Loucy (cell line): ENCODE measurements around the gene PCA3.

Experiments
- H2AFZ ChIP-seq: fragments of 200-600 bp; sonication (generic); 2 replicates; pipeline ENCODE4 v1.6.0; 2016; ENCODE audit warnings: antibody characterized with exemption, mild to moderate bottlenecking, low read length, moderate library complexity
- H3F3A ChIP-seq: fragments of 200-600 bp; 2 replicates; pipeline ENCODE4 v1.6.0; 2016; ENCODE audit warnings: antibody characterized with exemption, low read depth, mild to moderate bottlenecking
- H3K27me3 ChIP-seq: fragments of 200-600 bp; sonication (generic); 2 replicates; pipeline ENCODE4 v1.6.1; 2014; ENCODE audit warnings: low read length, mild to moderate bottlenecking; ENCODE audit not compliant: insufficient read depth, poor library complexity, severe bottlenecking
- H3K36me3 ChIP-seq: fragments of 200-600 bp; sonication (generic); 2 replicates; pipeline ENCODE4 v1.6.1; 2016; ENCODE audit warnings: low read length; ENCODE audit not compliant: insufficient read depth
- H3K4me1 ChIP-seq: fragments of 200-600 bp; sonication (generic); 2 replicates; pipeline ENCODE4 v1.5.1; 2014; ENCODE audit warnings: low read length, mild to moderate bottlenecking; ENCODE audit not compliant: insufficient read depth, poor library complexity, severe bottlenecking
- H3K4me2 ChIP-seq: fragments of 200-600 bp; sonication (generic); 2 replicates; pipeline ENCODE4 v1.6.0; 2014; ENCODE audit warnings: antibody characterized with exemption, low read length, low read depth, mild to moderate bottlenecking; ENCODE audit not compliant: poor library complexity, severe bottlenecking
- H3K4me3 ChIP-seq: fragments of 200-600 bp; sonication (generic); 2 replicates; pipeline ENCODE4 v1.5.1; 2014; ENCODE audit warnings: low read length, mild to moderate bottlenecking, mixed read lengths; ENCODE audit not compliant: poor library complexity, severe bottlenecking
- H3K79me2 ChIP-seq: fragments of 200-600 bp; sonication (generic); 2 replicates; pipeline ENCODE4 v1.6.1; 2014; ENCODE audit warnings: low read length; ENCODE audit not compliant: insufficient read depth
- H3K9ac ChIP-seq: fragments of 200-600 bp; sonication (generic); 2 replicates; pipeline ENCODE4 v1.6.0; 2014; ENCODE audit warnings: mild to moderate bottlenecking, low read depth, low read length, moderate library complexity; ENCODE audit not compliant: poor library complexity, severe bottlenecking
- H3K9me2 ChIP-seq: fragments of 200-600 bp; sonication (generic); replicated peaks from 2 replicates; pipeline ENCODE4 v1.6.1; 2016; ENCODE audit warnings: low read depth, low read length, mixed read lengths
- H3K9me3 ChIP-seq: fragments of 200-600 bp; sonication (generic); 2 replicates; pipeline ENCODE4 v1.6.1; 2014; ENCODE audit warnings: mild to moderate bottlenecking, antibody characterized with exemption, low read length, low read depth; ENCODE audit not compliant: insufficient read depth
- H4K20me1 ChIP-seq: fragments of 200-600 bp; sonication (generic); 2 replicates; pipeline ENCODE4 v1.6.0; 2014; ENCODE audit warnings: antibody characterized with exemption, low read length, mild to moderate bottlenecking; ENCODE audit not compliant: insufficient read depth, poor library complexity, severe bottlenecking
- CTCF ChIP-seq: fragments of 200-600 bp; sonication (generic); conservative IDR thresholded peaks from 2 replicates; pipeline ENCODE4 v1.5.1; 2014; ENCODE audit warnings: mild to moderate bottlenecking, antibody characterized with exemption, low read length
- EZH2phosphoT487 ChIP-seq: fragments of 200-600 bp; IDR thresholded peaks from 2 replicates; pipeline ENCODE4 v1.6.1; 2018; ENCODE audit warnings: antibody characterized with exemption, mild to moderate bottlenecking, moderate library complexity, borderline replicate concordance

Gene PCA3

DNA sequence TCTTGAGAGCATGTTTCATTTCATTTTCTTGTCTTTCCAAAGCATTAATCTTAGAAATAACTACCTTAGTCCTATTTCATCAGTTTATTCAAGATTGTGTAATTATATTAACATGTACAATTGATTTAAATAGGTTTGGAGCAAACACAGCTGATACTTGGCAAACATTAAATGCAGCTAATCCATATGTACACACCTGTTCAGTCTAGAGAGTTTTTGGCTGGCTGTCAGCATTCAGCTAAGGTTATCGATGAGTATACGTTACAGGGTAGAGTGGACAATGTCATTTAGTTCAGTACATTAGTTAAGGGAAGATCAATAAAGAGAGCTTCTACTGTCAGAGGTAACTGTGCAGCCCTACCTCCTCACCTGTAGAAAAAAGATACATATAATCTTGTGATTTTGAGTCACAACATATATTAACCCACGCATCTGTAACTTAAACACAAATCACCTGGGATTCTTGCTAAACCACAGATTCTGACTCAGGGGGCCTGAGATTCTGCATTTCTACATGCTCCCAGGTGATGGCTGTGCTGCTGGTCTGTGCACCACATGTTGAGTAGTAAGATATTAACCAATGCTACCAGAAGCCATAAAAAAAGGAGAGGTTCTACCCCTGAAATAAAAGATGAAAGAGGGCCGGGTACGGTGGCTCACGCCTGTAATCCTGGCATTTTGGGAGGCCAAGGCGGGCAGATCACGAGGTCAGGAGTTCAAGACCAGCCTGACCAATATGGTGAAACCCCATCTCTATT lies 34.1 kb upstream of the PCA3 start:
- no peaks in the 10 kb centered on the region for H3K9me2 ChIP-seq
- H2AFZ ChIP-seq: no peak overlapping the region
- H3K9ac ChIP-seq: no peak overlapping the region
- no peaks in the 10 kb centered on the region for H3K27me3 ChIP-seq
- H3K9me3 ChIP-seq: no peaks in the 10 kb centered on the region
- H3K79me2 ChIP-seq: no peaks in the 10 kb centered on the region
- no peak overlapping the region for H3K4me3 ChIP-seq
- H3K36me3 ChIP-seq: no peaks in the 10 kb centered on the region
- no peaks in the 10 kb centered on the region for H3F3A ChIP-seq
- no peaks in the 10 kb centered on the region for H3K4me1 ChIP-seq
- no peak overlapping the region for H3K4me2 ChIP-seq
- TF ChIP-seq EZH2phosphoT487: no peak
- TF ChIP-seq CTCF: no peak
- H4K20me1 ChIP-seq: no peaks in the 10 kb centered on the region

DNA sequence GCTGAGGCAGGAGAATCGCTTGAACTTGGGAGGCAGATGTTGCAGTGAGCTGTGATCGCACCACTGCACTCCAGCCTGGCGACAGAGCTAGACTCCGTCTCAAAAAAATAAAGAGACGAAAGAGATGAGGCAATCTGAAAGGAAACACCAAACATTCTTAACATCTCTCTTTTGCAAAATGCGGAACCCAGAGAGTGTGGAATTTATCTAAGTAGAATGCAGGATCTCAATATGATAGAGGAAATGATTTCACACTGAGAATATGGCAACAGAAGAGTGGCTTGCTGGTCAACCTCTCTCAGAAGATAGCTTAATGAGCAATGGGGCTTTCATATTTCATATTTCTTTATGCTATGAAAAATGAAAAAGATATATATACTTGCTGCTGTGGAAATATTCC lies 33.4 kb upstream of the PCA3 start:
- H3K4me1 ChIP-seq: no peaks in the 10 kb centered on the region
- no peaks in the 10 kb centered on the region for H4K20me1 ChIP-seq
- no peak overlapping the region for H2AFZ ChIP-seq
- no peaks in the 10 kb centered on the region for H3K9me2 ChIP-seq
- H3K79me2 ChIP-seq: no peaks in the 10 kb centered on the region
- H3K36me3 ChIP-seq: no peaks in the 10 kb centered on the region
- no peaks in the 10 kb centered on the region for H3K9me3 ChIP-seq
- no peaks in the 10 kb centered on the region for H3F3A ChIP-seq
- no peak overlapping the region for H3K4me3 ChIP-seq
- H3K27me3 ChIP-seq: no peaks in the 10 kb centered on the region
- no peak overlapping the region for H3K4me2 ChIP-seq
- no peak for TF ChIP-seq CTCF
- no peak for TF ChIP-seq EZH2phosphoT487
- no peak overlapping the region for H3K9ac ChIP-seq

- no peaks in the 10 kb centered on the region for H3K9me2 ChIP-seq
- H4K20me1 ChIP-seq: no peaks in the 10 kb centered on the region
- no peak overlapping the region for H2AFZ ChIP-seq
- no peaks in the 10 kb centered on the region for H3K9me3 ChIP-seq
- no peak overlapping the region for H3K9ac ChIP-seq
- H3K79me2 ChIP-seq: no peaks in the 10 kb centered on the region
- no peaks in the 10 kb centered on the region for H3K4me1 ChIP-seq
- H3K36me3 ChIP-seq: no peaks in the 10 kb centered on the region
- TF ChIP-seq EZH2phosphoT487 (no peak), CTCF (no peak)
- no peaks in the 10 kb centered on the region for H3K27me3 ChIP-seq
- H3F3A ChIP-seq: no peaks in the 10 kb centered on the region
- H3K4me2 ChIP-seq: no peak overlapping the region
- no peak overlapping the region for H3K4me3 ChIP-seq
These were observed 31.8 kb upstream of the PCA3 start for GRCh38 chr9:76732341-76732958.
